Glutamatergic neuron (in vitro differentiated cells): ENCODE data around the gene SPATA6. TPM values are rescaled to one million over a fixed set of nuclear protein-coding genes. Genes with fewer than 3 reads are reported as not detected.
"Not testable (repeated sequence)": the region's sequence is repeated elsewhere in the genome, so short reads cannot be mapped to it uniquely, and the experiment has no call there.

ENCODE experiments used
- DNase-seq: peaks from one replicate; pipeline ENCODE4 v3.0.0; 2022
- H3K27ac Mint-ChIP-seq: one replicate; pipeline ENCODE4 v1.8.0; 2020; ENCODE audit warnings: mild to moderate bottlenecking, mixed read lengths, inconsistent platforms; ENCODE audit not compliant: unreplicated experiment
- H3K27me3 Mint-ChIP-seq: one replicate; pipeline ENCODE4 v1.8.0; 2020; ENCODE audit warnings: mild to moderate bottlenecking, moderate library complexity, mixed read lengths, inconsistent platforms; ENCODE audit not compliant: unreplicated experiment
- H3K36me3 Mint-ChIP-seq: one replicate; pipeline ENCODE4 v1.8.0; 2020; ENCODE audit warnings: mild to moderate bottlenecking, mixed read lengths, inconsistent platforms; ENCODE audit not compliant: unreplicated experiment
- H3K4me1 Mint-ChIP-seq: one replicate; pipeline ENCODE4 v1.8.0; 2020; ENCODE audit warnings: mild to moderate bottlenecking, low read depth, mixed read lengths, inconsistent platforms; ENCODE audit not compliant: unreplicated experiment
- H3K4me3 Mint-ChIP-seq: one replicate; pipeline ENCODE4 v1.8.0; 2020; ENCODE audit warnings: mild to moderate bottlenecking, mixed read lengths, inconsistent platforms; ENCODE audit not compliant: unreplicated experiment
- H3K9me3 Mint-ChIP-seq: one replicate; pipeline ENCODE4 v1.8.0; 2020; ENCODE audit warnings: mild to moderate bottlenecking, moderate library complexity, mixed read lengths, inconsistent platforms; ENCODE audit not compliant: unreplicated experiment
- CTCF ChIP-seq: fragments of 200-600 bp; sonication (generic); IDR thresholded peaks from one replicate; pipeline ENCODE4 v1.5.0; 2021; ENCODE audit not compliant: partially characterized antibody, unreplicated experiment
- total RNA-seq: library from RNA; stranded (reverse); fragmentation: NEBNext Ultra II Directional; extraction: Animal tissue kit (Norgen Biotek cat#: 25700); gene quantifications from one replicate; pipeline ENCODE4 v1.2.1, GENCODE V29; 2021; ENCODE audit not compliant: unreplicated experiment

SPATA6 gene
- total RNA-seq, 1 donor from 2014 or later = 11.3 TPM

GRCh38 chr1:48462716-48463302, 9.2 kb downstream of the SPATA6 start:
- Mint-ChIP-seq H3K27ac (peak overlapping the region; percentile 81), H3K4me3 (no peak overlapping the region), H3K36me3 (no peaks in the 10 kb centered on the region), H3K4me1 (peaks cover 2% of the 10 kb centered on the region), H3K27me3 (no peaks in the 10 kb centered on the region), H3K9me3 (no peaks in the 10 kb centered on the region)
- no peak for TF ChIP-seq CTCF
- no peak for DNase-seq

- no peaks in the 10 kb centered on the region for H3K27me3 Mint-ChIP-seq
- no peaks in the 10 kb centered on the region for H3K4me1 Mint-ChIP-seq
- TF ChIP-seq CTCF = no peak
- H3K27ac Mint-ChIP-seq = no peak overlapping the region
- no peak for DNase-seq
- H3K4me3 Mint-ChIP-seq = no peak overlapping the region
- H3K36me3 Mint-ChIP-seq = no peaks in the 10 kb centered on the region
- H3K9me3 Mint-ChIP-seq = no peaks in the 10 kb centered on the region
These were observed 21.5 kb downstream of the SPATA6 start for GRCh38 chr1:48450505-48450904.

GRCh38 chr1:48448932-48449331, 23.1 kb downstream of the SPATA6 start:
- DNase-seq = no peak
- Mint-ChIP-seq H3K4me3 (no peak overlapping the region), H3K9me3 (peaks cover 1% of the 10 kb centered on the region), H3K4me1 (no peaks in the 10 kb centered on the region), H3K27me3 (no peaks in the 10 kb centered on the region), H3K27ac (no peak overlapping the region), H3K36me3 (no peaks in the 10 kb centered on the region)
- no peak for TF ChIP-seq CTCF

GRCh38 chr1:48444186-48444585, 27.8 kb downstream of the SPATA6 start:
- not testable (repeated sequence) for H3K27me3 Mint-ChIP-seq, H3K4me3 Mint-ChIP-seq, H3K36me3 Mint-ChIP-seq, DNase-seq, H3K27ac Mint-ChIP-seq, H3K9me3 Mint-ChIP-seq, H3K4me1 Mint-ChIP-seq

- no peak for DNase-seq
- no peaks in the 10 kb centered on the region for H3K27me3 Mint-ChIP-seq
- TF ChIP-seq CTCF = no peak
- H3K27ac Mint-ChIP-seq = no peak overlapping the region
- no peak overlapping the region for H3K4me3 Mint-ChIP-seq
- H3K36me3 Mint-ChIP-seq = peaks cover 9% of the 10 kb centered on the region
- peaks cover 3% of the 10 kb centered on the region for H3K9me3 Mint-ChIP-seq
- H3K4me1 Mint-ChIP-seq = no peaks in the 10 kb centered on the region
These were observed 29.0 kb downstream of the SPATA6 start for GRCh38 chr1:48442864-48443619.

GRCh38 chr1:48440786-48441185, 31.2 kb downstream of the SPATA6 start:
- H3K36me3 Mint-ChIP-seq, H3K4me1 Mint-ChIP-seq, H3K27me3 Mint-ChIP-seq, H3K9me3 Mint-ChIP-seq, DNase-seq, H3K4me3 Mint-ChIP-seq, H3K27ac Mint-ChIP-seq: not testable (repeated sequence)
